DMS114 treated with DMSO at 0.1 percent for 48 hours (cell line): Measurements from ENCODE around the gene DLG4.

Source experiments
- DNase-seq: peaks from one replicate; lab custom pipeline; 2025; ENCODE audit not compliant: unreplicated experiment; lab: John Stamatoyannopoulos, UW

Gene DLG4

GRCh38 chr17:7215652-7216180 lies 3.9 kb downstream of the DLG4 start:
- no peak for DNase-seq

- DNase-seq, result no peak
These were observed 4.4 kb downstream of the DLG4 start for GRCh38 chr17:7215136-7215638.

GRCh38 chr17:7214300-7215135 lies 5.1 kb downstream of the DLG4 start:
- peak; percentile 95 for DNase-seq

- DNase-seq, result peak; percentile 87
These were observed 5.7 kb downstream of the DLG4 start for GRCh38 chr17:7213895-7214299.

GRCh38 chr17:7211491-7212273 lies 8.0 kb downstream of the DLG4 start:
- no peak for DNase-seq

- no peak for DNase-seq
These were observed 10.7 kb downstream of the DLG4 start for GRCh38 chr17:7208754-7209460.

- DNase-seq, result no peak
These were observed 11.5 kb downstream of the DLG4 start for GRCh38 chr17:7208027-7208571.

- no peak for DNase-seq
These were observed 12.3 kb downstream of the DLG4 start for GRCh38 chr17:7207120-7208001.

- DNase-seq, result no peak
These were observed 14.1 kb downstream of the DLG4 start for GRCh38 chr17:7205561-7205960.

GRCh38 chr17:7204828-7205461 lies 14.7 kb downstream of the DLG4 start:
- DNase-seq, result no peak

GRCh38 chr17:7204336-7204735 lies 15.3 kb downstream of the DLG4 start:
- DNase-seq, result no peak

GRCh38 chr17:7203391-7203790 lies 16.2 kb downstream of the DLG4 start:
- DNase-seq, result no peak

- DNase-seq, result no peak
These were observed 22.8 kb downstream of the DLG4 start for GRCh38 chr17:7196651-7197401.

GRCh38 chr17:7195971-7196370 lies 23.7 kb downstream of the DLG4 start:
- DNase-seq, result no peak

GRCh38 chr17:7192271-7192937 lies 27.2 kb downstream of the DLG4 start:
- DNase-seq, result no peak

GRCh38 chr17:7191571-7192270 lies 27.9 kb downstream of the DLG4 start:
- DNase-seq, result peak; percentile 27

GRCh38 chr17:7191069-7191468 lies 28.6 kb downstream of the DLG4 start:
- DNase-seq, result no peak
